ENCODE measurements around the gene GPR137C. TPM values are rescaled to one million over a fixed set of nuclear protein-coding genes. Genes with fewer than 3 reads are reported as not detected.

Gene GPR137C
- total RNA-seq, 1 experiment from 2014 or later = 0.89 TPM

- H3K9me2 ChIP-seq (ENCODE audit: insufficient read depth) = no peaks in the 10 kb centered on the region
- no peaks in the 10 kb centered on the region for H4K20me1 ChIP-seq (ENCODE audit: insufficient read depth)
- H3K4me1 ChIP-seq (ENCODE audit: control insufficient read depth in 1 of 2, insufficient read depth in 2 of 2, low read length in 2 of 2) = no peaks in the 10 kb centered on the region
- no peak overlapping the region for H2AFZ ChIP-seq (ENCODE audit: low read depth, low read length, poor library complexity, severe bottlenecking)
- BruUV-seq (replicated peaks) = no TSS peak
- ChIA-PET POLR2A (no interaction called here), CTCF (no interaction called here), RAD21 (ENCODE audit: low non-redundant PET in 1 of 2, low total read pairs in 2 of 2, uncharacterized antibody in 2 of 2, unreplicated experiment in 2 of 2) (no interaction called here)
- no peaks in the 10 kb centered on the region for H3K27me3 ChIP-seq (ENCODE audit: insufficient read depth, low read length)
- DNase-seq (ENCODE audit: low read depth, low spot score) = no peak
- TF ChIP-seq CBX3 (IDR thresholded peaks at IDR 0.05; ENCODE audit: low read depth) = no peak
- no peak for TF ChIP-seq YY1 (IDR thresholded peaks at IDR 0.05; ENCODE audit: extremely low read depth, insufficient replicate concordance, low read depth, low read length)
- H3K9ac ChIP-seq (ENCODE audit: low read length) = no peak overlapping the region
- no peaks in the 10 kb centered on the region for H3K79me2 ChIP-seq (ENCODE audit: insufficient read depth, low read length)
- H3K4me3 ChIP-seq (replicated peaks in 1 of 2; ENCODE audit: low read depth in 1 of 2, low read length in 2 of 2) = no peak overlapping the region
- no peak overlapping the region for H3K27ac ChIP-seq (ENCODE audit: low read depth, low read length)
- ATAC-seq = no peak
- H3K9me3 ChIP-seq (ENCODE audit: control insufficient read depth in 1 of 2, insufficient read depth in 1 of 2, low read depth in 1 of 2, low read length in 2 of 2) = no peaks in the 10 kb centered on the region
- no peaks in the 10 kb centered on the region for H3K36me3 ChIP-seq (ENCODE audit: control insufficient read depth in 1 of 2, insufficient read depth in 2 of 2, low read length in 2 of 2)
- H3K4me2 ChIP-seq (ENCODE audit: low read length) = no peak overlapping the region
- intact Hi-C loops (cut with micrococcal nuclease) = no loop called here
Measured at GRCh38 chr14:52590318-52590717, 37.7 kb downstream of the GPR137C start.

GRCh38 chr14:52596320-52596719 lies 43.7 kb downstream of the GPR137C start:
- DNase-seq (ENCODE audit: low read depth, low spot score) = no peak
- Histone ChIP-seq H3K9ac (ENCODE audit: low read length) (no peak overlapping the region), H3K27me3 (ENCODE audit: insufficient read depth, low read length) (no peaks in the 10 kb centered on the region), H2AFZ (ENCODE audit: low read depth, low read length, poor library complexity, severe bottlenecking) (no peak overlapping the region), H3K4me1 (ENCODE audit: control insufficient read depth in 1 of 2, insufficient read depth in 2 of 2, low read length in 2 of 2) (peaks cover 0 to 4% of the 10 kb centered on the region in 2 experiments; a peak in 1 of 4 replicates), H3K36me3 (ENCODE audit: control insufficient read depth in 1 of 2, insufficient read depth in 2 of 2, low read length in 2 of 2) (no peaks in the 10 kb centered on the region), H3K9me3 (ENCODE audit: control insufficient read depth in 1 of 2, insufficient read depth in 1 of 2, low read depth in 1 of 2, low read length in 2 of 2) (no peaks in the 10 kb centered on the region), H3K9me2 (ENCODE audit: insufficient read depth) (no peaks in the 10 kb centered on the region), H3K4me3 (replicated peaks in 1 of 2; ENCODE audit: low read depth in 1 of 2, low read length in 2 of 2) (no peak overlapping the region), H3K79me2 (ENCODE audit: insufficient read depth, low read length) (no peaks in the 10 kb centered on the region), H3K4me2 (ENCODE audit: low read length) (no peak overlapping the region), H4K20me1 (ENCODE audit: insufficient read depth) (no peaks in the 10 kb centered on the region), H3K27ac (ENCODE audit: low read depth, low read length) (no peak overlapping the region)
- ChIA-PET POLR2A (no interaction called here), RAD21 (ENCODE audit: low non-redundant PET in 1 of 2, low total read pairs in 2 of 2, uncharacterized antibody in 2 of 2, unreplicated experiment in 2 of 2) (no interaction called here), CTCF (no interaction called here)
- no TSS peak for BruUV-seq (replicated peaks)
- intact Hi-C loops (cut with micrococcal nuclease) = no loop called here
- ATAC-seq = no peak
- no peak for TF ChIP-seq MAX (IDR thresholded peaks at IDR 0.05)

- CTCF ChIA-PET = no interaction called here
- intact Hi-C loops (cut with micrococcal nuclease) = no loop called here
- no peak for ATAC-seq
Measured at GRCh38 chr14:52596861-52597260, 44.2 kb downstream of the GPR137C start.

More at GRCh38 chr14:52596861-52597260, 44.2 kb downstream of the GPR137C start:
- no peak overlapping the region for H2AFZ ChIP-seq (ENCODE audit: low read depth, low read length, poor library complexity, severe bottlenecking)
- H3K27ac ChIP-seq (ENCODE audit: low read depth, low read length) = no peak overlapping the region
- no peaks in the 10 kb centered on the region for H4K20me1 ChIP-seq (ENCODE audit: insufficient read depth)
- ChIA-PET RAD21 (ENCODE audit: low non-redundant PET in 1 of 2, low total read pairs in 2 of 2, uncharacterized antibody in 2 of 2, unreplicated experiment in 2 of 2) (no interaction called here), POLR2A (no interaction called here)
- H3K9ac ChIP-seq (ENCODE audit: low read length) = no peak overlapping the region
- H3K27me3 ChIP-seq (ENCODE audit: insufficient read depth, low read length) = no peaks in the 10 kb centered on the region
- no peaks in the 10 kb centered on the region for H3K79me2 ChIP-seq (ENCODE audit: insufficient read depth, low read length)
- TF ChIP-seq CEBPB (IDR thresholded peaks at IDR 0.05; ENCODE audit: low read depth) (no peak), CTCF (IDR thresholded peaks at IDR 0.05 in 2 of 3, conservative IDR thresholded peaks at IDR 0.05 in 1 of 3; ENCODE audit: borderline replicate concordance in 1 of 3, insufficient read depth in 1 of 3, low read depth in 2 of 3, low read length in 2 of 3) (no peak), SP1 (IDR thresholded peaks at IDR 0.05; ENCODE audit: low read depth) (no peak), EZH2 (IDR thresholded peaks at IDR 0.05) (no peak), FOSL1 (IDR thresholded peaks at IDR 0.05; ENCODE audit: low read depth) (no peak), POLR2AphosphoS5 (IDR thresholded peaks at IDR 0.05; ENCODE audit: low read depth, low read length) (no peak)
- no peak overlapping the region for H3K4me2 ChIP-seq (ENCODE audit: low read length)
- no peaks in the 10 kb centered on the region for H3K9me2 ChIP-seq (ENCODE audit: insufficient read depth)
- H3K9me3 ChIP-seq (ENCODE audit: control insufficient read depth in 1 of 2, insufficient read depth in 1 of 2, low read depth in 1 of 2, low read length in 2 of 2) = no peaks in the 10 kb centered on the region
- no TSS peak for BruUV-seq (replicated peaks)
- no peaks in the 10 kb centered on the region for H3K36me3 ChIP-seq (ENCODE audit: control insufficient read depth in 1 of 2, insufficient read depth in 2 of 2, low read length in 2 of 2)
- peaks cover 0 to 4% of the 10 kb centered on the region in 2 experiments; a peak in 1 of 4 replicates for H3K4me1 ChIP-seq (ENCODE audit: control insufficient read depth in 1 of 2, insufficient read depth in 2 of 2, low read length in 2 of 2)
- H3K4me3 ChIP-seq (replicated peaks in 1 of 2; ENCODE audit: low read depth in 1 of 2, low read length in 2 of 2) = no peak overlapping the region
- no peak for DNase-seq (ENCODE audit: low read depth, low spot score)

All from HCT116 (cell line).